ENCODE measurements around the gene JAML. TPM values are rescaled to one million over a fixed set of nuclear protein-coding genes. Genes with fewer than 3 reads are reported as not detected.
"Not testable (repeated sequence)": the region's sequence is repeated elsewhere in the genome, so short reads cannot be mapped to it uniquely, and the experiment has no call there.

The JAML gene
- total RNA-seq, 1 experiment from 2014 or later, result not detected

DNA sequence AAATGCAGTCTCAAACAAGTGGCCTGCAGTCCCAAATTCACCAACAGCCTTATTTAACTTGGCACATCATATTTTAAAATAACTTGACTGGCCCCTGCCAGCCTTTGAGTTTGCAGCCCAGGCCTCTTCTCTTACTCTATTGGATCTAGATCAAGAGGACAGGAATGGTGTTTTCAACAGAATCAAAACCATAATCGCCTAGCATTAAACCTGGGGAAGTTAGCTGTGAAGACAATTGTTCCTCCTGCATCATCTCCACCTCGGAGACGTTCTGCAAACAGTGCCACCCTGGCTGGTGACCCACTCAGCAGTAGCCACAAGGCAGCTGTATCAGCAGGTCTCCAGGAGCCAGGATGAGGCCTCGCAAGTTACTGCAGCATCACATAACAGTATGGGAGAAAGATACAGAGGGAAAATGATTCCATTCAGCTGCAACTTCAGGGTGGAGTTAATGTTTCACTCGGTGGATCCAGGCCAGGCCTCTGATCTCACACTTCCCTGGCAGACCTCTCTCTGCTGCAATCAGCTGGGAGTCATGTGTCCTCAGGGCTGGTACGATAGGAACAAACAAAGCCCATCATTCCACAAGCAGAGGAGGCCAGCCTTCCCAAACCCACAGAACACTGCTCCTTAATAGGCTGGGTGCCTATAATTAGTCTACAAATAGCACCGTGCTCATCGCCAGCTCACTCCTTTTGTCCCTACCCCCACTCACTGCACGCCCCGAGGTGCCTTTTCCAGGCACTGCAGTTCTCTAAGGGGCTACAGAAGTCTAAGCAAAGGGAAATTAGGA lies 29.8 kb downstream of the JAML start:
- DNase-seq (ENCODE audit: low spot score), result peak; percentile 85

DNA sequence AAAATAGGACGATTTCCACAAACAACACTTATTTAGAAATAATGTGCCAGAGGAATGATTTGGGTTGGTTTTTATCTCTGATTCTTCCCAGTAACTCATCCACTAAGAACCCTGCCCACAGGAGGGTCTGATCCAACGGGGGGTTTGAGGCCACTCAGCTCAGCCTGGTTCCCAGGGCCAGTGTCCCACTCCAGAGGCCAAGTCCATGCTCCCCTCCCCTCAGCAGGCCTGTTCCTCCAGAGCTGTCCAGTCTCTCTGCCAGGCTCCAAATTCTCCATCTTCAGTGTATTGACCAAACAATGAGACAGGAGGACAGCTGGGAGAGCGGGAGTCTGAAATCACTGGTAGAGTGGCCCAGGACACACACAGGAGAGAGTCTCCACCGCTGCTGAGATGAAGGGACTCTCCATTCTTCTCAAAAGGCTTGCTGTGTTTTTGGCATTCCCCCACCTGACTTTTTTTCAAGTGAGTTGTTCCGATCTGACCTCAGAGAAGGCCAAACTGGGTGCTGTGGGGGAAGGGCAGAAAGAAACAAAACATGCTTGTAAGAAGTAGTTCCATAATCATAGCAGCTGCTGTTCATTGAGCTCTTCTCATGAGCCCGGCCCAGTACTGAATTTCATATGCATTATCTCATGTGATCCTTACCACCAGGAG lies 30.8 kb downstream of the JAML start:
- no peak for DNase-seq (ENCODE audit: low spot score)

GRCh38 chr11:118192817-118193216 lies 32.0 kb downstream of the JAML start:
- DNase-seq (ENCODE audit: low spot score), result not testable (repeated sequence)

DNA sequence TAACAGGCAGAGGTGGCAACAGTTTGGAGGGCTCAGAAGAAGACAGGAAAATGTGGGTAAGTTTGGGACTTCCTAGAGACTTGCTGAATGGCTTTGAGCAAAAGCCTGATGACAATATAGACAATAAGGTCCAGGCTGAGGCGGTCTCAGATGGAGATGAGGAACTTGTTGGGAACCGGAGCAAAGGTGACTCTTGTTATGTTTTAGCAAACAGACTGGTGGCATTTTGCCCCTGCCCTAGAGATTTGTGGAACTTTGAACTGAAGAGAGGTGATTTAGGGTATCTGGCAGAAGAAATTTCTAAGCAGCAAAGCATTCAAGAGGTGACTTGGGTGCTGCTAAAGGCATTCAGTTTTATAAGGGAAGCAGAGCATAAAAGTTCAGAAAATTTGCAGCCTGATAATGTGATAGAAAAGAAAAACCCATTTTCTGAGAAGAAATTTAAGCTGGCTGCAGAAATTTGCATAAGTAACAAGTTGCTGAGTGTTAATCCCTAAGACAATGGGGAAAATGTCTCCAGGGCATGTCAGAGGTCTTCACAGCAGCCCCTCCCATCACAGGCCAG lies 33.8 kb downstream of the JAML start:
- not testable (repeated sequence) for DNase-seq (ENCODE audit: low spot score)

- DNase-seq (ENCODE audit: low spot score), result no peak
These were observed 38.3 kb downstream of the JAML start for GRCh38 chr11:118186346-118187107.

DNA sequence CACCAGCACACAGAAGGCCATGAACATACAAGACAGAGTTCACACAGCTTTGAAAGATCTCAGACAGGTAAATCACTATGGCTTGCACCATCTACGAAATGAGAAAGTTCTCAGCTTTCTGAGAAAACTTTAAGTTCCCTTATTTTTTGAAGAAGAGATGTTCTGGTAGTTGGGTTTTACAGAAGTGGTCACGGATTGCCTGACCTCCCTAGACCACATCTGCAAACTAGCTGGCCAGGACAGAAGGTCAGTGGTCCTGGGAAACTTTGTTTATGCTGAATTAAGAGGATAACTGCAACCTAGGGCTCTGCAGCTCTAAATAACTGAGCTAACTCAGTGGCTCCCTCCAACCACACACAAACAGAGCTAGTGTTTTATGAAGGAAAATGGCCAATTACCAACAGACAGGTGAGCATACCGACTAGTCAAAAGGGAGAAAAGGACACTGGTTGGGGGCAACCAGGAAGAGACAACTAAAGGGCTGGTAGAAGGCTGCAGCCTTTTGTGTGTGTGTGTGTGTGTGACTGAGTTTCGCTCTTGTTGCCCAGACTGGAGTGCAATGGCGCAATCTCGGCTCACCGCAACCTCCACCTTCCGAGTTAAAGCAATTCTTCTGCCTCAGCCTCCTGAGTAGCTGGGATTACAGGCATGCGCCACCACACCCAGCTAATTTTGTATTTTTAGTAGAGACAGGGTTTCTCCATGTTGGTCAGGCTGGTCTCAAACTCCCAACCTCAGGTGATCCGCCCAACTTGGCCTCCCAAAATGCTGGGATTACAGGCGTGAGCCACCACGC lies 39.8 kb downstream of the JAML start:
- no peak for DNase-seq (ENCODE audit: low spot score)

- DNase-seq (ENCODE audit: low spot score), result not testable (repeated sequence)
These were observed 41.1 kb downstream of the JAML start for GRCh38 chr11:118183691-118184090.

DNA sequence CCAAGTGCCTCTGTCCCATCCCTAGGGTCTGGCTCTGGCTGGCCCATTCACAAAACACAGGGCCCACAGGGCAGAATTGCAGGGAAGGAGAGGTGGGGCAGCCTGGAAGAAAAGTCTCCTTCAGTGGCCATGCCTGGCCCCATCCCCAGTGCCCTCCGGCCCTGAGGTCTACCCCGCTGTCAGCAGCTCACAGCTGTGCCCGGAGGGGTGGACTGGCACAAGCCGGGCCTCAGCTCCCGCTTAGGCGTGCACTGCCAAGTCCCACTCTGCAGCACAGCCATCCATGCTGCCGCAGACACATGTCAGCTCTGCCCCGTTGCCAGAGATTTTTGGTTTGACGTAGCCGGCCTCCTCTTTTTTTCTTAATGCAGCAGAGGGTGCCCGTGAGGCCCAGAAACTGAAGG lies 44.5 kb downstream of the JAML start:
- peak; percentile 51 for DNase-seq (ENCODE audit: low spot score)

- DNase-seq (ENCODE audit: low spot score), result no peak
These were observed 48.1 kb downstream of the JAML start for GRCh38 chr11:118176778-118177134.

GRCh38 chr11:118175993-118176777 lies 48.6 kb downstream of the JAML start, which contains the start of gene SCN2B:
Gene SCN2B, minus strand, starts transcription at chr11:118176639. Its CDS starts 208 bp downstream, at chr11:118176431.
- DNase-seq (ENCODE audit: low spot score), result no peak

GRCh38 chr11:118175031-118175992 lies 49.5 kb downstream of the JAML start:
- no peak for DNase-seq (ENCODE audit: low spot score)

DNA sequence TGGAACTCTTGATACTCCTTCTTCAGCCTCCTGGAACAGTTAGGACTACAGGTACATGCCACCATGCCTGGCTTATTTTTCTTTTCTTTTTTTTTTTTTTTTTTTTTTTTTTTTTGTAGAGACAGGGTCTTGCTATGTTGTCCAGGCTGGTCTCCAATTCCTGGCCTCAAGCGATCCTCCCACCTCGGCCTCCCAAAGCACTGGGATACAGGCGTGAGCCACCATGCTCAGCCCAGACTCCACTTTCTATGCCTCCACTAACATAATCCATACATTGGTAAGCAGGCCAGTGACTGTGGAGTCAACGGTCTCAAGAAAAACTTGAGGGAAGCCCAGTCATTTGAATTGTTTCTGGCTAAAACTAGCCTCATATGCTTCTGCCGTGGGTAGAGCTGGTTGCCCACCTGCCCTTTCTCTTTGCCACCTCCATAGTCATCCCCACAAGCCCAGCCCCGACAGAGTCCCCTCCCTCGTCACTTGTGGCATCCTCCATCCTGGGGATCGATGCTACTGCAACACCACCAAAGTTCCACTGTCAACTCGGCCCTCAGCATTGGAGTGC lies 50.7 kb downstream of the JAML start:
- DNase-seq (ENCODE audit: low spot score), result no peak

DNA sequence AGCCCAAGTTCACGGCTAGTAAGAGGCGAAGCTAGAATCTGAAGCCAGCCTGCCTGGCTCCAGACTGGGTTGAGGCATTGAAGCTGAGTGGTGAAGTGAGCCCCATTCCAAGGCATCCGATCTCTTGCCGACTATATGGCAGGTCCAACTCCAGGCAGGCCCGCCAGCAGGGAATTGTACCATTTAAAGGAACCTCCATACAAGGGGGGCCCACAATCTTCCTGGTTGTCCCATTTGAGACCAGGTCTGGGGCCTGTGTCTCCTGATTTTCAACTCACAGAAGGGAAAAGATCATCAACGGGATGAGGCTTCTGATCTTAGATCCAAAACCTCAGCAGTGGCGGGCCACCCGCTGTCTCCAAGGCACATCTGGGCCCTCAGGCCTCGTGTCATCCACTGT lies 52.5 kb downstream of the JAML start:
- DNase-seq (ENCODE audit: low spot score), result no peak

DNA sequence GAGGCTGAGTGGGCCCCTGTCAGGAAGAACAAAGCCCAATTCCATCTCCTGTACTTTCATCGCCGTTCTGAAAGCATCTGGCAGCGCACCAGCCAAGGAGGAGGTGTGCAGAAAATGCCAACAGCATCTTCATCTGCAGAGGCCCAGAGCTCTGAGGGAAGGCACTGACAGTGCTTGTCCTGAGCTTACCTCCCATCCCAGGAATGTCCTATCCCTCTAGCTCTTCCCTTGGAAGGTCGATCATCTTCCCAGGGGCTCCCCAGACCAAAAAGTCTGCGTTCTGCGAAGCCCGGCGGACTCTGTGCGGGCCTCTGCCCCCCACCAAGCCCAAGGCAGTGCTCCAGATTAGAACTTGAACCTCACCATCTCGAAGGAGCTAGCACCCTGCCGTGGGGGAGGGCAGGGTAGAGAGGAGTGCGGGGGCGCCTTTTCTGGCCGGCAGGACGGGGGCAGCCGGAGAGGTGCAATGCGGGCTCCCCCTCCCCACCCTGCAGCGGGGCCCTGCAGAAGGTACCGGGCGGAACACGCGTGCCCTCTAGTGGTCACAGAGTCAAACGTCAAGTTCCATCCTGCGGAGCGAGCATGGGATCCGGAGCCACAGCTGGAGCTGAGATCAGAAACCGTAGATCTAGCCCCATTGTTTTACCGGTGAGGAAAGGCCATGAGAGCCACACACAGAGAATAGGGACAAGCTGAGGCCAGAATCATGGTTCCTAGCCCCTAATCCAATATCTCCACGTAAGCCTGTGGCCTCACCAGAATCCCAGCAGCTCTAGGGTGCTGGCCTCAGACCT lies 53.3 kb downstream of the JAML start:
- DNase-seq (ENCODE audit: low spot score), result peak; percentile 84

GRCh38 chr11:118170882-118171268 lies 53.9 kb downstream of the JAML start:
- no peak for DNase-seq (ENCODE audit: low spot score)

GRCh38 chr11:118170231-118170630 lies 54.6 kb downstream of the JAML start:
- DNase-seq (ENCODE audit: low spot score), result no peak

DNA sequence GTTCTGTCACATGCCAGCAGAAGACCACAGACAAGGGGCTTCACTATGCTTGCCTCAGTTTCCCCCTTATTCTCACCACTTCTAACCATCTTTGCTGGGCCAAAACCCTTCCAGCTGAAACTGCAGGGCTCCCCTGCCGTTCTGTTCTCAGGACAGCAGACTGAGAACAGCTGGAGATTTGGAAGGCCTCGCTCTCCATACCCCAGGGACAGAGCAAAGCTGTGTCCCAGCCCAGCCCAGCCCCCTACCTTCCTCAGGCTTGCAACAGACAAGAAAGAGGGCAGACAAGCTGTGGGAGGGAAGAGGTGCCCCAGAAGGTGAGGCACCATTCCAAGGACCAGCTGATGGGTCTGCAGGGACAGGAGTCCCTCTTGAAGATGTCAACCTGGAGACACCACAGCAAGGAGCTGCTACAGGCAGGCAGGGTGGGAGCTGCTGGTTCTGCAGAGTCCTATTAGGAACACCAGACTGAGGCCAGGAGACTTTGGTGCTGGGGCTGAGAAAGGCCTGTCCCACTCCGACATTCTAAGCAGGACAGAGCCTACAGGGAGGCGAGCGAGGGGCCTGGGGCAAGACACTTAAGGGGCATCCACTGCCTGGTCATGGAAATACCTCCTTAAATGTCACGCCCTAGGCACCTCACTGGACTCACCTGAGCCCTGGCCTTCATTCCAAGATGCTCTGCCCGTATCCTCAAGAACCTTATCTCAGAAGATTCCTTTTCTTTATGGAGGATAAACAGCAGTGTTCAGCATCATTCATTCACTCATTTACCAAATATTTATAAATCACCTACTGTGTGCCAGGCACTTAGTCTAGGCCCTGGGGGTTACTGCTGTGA lies 55.3 kb downstream of the JAML start:
- no peak for DNase-seq (ENCODE audit: low spot score)

Measured in HT-29 (cell line).